Endothelial cell of coronary artery (primary cell): Measurements from ENCODE around the gene TRPT1. TPM values are rescaled to one million over a fixed set of nuclear protein-coding genes. Genes with fewer than 3 reads are reported as not detected.

Source experiments
- total RNA-seq: library from RNA; depleted of rRNA; stranded (reverse); fragments of >200 nt; gene quantifications from 2 replicates; pipeline ENCODE4 v1.2.3, GENCODE V29; 2014

The TRPT1 gene, protein sequence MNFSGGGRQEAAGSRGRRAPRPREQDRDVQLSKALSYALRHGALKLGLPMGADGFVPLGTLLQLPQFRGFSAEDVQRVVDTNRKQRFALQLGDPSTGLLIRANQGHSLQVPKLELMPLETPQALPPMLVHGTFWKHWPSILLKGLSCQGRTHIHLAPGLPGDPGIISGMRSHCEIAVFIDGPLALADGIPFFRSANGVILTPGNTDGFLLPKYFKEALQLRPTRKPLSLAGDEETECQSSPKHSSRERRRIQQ
- total RNA-seq, result 20.5 and 28.8 TPM in 2 replicates

DNA sequence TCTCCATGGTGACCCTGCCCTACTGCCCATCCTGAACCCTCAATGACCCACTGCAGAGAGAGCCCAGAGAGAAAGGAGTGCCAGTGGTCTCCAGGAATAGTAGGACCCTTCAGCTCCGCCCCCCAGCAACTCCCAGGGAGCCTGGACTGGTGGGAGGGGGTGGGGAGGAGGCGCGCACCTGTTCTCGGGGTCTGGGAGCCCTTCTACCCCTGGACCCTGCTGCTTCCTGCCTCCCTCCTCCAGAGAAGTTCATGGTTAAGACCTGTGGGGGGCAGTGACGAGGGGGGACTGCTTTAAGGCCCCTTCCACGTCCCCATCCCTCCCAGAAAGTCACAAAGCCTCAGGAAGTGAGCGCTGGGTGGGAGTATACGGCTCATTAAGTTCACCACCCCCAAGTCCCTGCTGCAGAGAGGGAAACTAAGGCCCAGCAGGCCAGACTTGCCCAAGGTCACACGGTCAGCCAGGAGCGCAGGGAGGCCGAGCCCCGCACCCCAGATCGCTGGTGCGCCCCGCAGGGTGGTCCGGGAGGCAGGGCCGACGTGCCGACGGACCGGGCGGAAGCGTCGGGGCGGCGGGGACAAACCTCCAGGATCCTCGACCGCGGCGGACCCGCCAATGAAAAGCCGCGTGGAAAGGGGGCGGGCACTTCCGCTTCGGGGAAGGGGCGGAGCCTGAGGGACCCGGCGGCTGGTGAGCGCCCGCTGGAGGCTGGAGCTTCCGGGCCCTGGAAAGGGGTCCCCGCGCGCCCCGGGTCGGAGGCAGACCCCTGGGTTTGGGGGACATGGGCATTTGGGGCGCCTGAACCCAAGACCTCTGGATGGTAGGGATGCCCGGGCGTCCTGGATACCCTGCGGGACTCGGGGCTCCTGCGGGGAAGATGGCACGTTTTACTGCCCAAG lies at the start of gene TRPT1, which contains the start of gene NUDT22:
Gene TRPT1, minus strand, starts transcription at position 579 of the 899 bp plus-strand sequence. Its CDS starts 326 bp downstream, at position 253.
Gene NUDT22, plus strand, starts transcription at position 667 of the 899 bp plus-strand sequence. CDS start 379 bp downstream, outside the sequence.

DNA sequence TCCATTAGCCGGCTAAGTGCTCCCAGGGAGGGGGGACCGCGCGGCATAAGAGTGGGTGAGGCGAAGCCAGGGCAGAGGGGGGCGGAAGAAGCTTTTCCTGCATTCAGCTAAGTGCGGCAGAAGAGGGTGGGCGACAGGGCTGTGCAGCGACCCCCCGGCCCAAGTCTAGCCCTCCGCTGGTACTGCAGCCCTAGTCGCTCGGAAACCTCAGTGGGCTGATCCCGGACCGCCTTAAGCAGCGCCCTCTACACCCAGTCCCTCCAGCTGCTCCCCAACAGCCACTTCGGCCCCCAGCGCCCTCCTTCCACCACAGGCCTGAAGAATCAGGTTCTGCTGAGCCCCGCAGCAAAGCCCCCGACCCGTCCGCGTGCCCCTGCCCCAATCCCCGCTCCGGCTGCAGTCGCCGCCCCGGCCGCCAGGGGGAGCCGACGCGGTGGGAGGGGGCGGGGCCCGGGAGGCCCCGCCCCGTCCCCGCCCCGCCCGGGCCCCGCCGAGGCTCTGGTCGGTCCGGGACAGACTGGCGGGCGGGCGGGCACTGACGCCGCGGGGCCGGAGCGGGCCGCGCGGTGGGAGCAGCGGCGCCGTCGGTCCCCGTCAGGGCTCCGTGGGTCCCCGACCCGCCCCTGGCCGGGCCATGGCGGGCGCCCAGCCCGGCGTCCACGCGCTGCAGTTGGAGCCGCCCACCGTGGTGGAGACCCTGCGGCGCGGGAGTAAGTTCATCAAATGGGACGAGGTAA lies 25.2 kb upstream of the TRPT1 start, which contains the start of gene PLCB3:
Gene PLCB3, plus strand, starts transcription at position 515 of the 737 bp plus-strand sequence. Its CDS starts 120 bp downstream, at position 635.

DNA sequence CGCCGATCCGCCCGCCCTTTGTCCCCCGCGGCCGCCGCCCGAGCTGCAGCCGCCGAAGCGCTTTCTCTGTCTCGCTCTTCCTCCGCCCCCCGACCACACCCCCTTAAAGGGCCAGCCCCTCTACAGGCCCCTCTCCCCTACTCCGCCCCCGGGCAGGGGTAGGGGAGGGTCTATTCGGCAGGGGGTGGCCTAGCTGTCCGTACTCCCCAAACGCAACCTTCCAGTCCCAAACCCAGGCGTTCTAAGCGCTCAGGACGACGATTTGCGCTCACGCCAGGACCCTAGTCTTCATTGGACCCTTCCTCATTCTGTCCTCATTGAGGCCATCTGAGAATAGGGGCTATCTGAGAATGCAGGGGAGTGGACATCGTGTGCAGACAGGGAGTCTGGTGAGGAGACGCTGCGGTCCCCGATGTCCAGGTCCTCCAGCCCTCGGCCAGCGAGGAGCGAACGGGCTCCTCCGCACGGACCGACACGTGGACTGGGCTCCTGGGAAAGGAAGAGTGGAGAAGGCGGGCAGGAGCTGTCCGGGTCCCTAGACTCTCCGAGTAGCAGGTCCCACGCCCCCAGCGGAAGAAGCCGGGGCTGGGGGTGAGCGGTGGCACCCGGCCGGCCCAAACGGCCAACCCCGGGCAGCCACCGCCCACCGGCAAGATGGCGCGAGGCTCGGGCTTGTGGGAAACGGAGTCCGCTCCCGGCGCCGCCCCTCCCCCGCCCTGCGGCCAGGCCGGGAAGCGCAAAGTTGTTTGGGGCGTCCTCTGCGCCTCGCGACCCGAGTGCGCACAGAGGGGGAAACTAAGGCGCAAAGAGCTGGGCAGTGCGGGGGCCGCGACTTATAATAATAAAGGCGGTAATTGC lies 21.1 kb upstream of the TRPT1 start, which contains the start of gene PPP1R14B:
Gene PPP1R14B, minus strand, starts transcription at position 73 of the 858 bp plus-strand sequence. CDS start 270 bp downstream, outside the sequence.

DNA sequence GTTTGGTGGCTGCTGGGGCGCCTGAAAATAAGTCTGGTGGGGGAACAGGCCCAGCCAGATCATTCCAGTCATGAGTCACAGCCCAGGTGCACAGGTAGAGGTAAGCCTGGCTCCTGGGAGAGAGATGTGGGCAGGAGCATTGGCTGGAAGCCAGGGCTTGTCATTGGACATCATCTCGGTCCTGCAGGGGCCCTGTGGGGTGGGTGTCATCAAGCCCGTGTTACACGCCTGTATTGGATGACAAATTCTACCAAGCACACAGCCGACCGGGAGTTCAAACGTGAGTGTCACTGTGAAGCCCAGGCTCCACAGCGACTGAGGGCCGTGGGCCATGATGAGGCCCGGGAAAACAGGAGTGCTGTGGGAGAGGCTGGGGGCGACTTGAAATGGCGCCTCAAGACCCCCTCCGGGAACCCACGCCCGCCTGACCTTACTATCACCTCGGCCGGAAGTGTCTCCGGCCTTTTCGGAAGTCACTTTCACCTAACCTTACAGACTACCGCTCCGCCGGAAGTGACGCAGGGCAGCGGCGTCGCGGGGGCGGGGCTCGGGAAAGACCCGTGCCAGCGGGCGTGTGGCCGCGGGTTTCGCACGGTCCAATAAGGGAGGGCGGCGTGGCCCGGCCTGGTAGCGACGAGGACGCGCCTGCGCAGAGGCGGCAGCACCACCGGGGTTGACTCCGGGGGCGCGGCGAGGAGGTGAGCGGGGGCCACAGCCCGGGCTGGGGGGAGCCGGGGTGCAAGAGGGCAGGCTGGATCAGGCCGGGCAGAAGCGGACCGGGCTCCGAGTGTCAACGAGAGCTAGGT lies 14.7 kb upstream of the TRPT1 start, which contains the start of gene FKBP2:
Gene FKBP2, plus strand, starts transcription at position 661 of the 806 bp plus-strand sequence. CDS start 1,293 bp downstream, outside the sequence.

DNA sequence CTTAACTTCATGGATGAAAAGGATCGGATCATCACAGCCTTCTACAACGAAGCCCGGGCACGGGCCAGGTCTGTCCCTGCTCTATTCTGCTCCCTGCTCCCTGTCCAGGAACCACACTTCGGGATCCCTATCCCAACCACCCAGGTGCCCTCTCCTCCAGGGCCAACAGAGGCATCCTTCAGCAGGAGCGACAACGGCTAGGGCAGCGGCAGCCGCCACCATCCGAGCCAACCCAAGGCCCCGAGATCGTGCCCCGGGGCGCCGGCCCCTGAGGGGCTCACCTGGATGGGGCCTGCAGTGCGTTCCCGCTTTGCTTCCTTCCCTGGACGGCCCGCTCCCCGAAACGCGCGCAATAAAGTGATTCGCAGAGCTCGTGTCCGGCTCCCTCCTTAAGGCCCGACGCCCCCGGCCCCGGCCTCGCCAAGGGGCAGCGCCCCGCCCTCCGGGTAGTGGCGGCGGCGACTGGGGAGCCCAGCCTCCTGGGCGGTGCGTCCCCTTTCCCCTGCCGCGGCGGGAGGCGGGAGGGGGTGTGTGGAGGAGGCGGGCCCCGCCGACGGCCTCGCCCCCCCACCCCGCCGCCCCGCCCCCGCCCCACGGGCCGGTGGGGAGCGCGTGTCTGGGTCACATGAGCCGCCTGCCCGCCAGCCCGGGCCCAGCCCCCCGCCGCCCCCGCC lies 8.1 kb upstream of the TRPT1 start, which contains the start of gene VEGFB:
Gene VEGFB, plus strand, starts transcription at position 672 of the 674 bp plus-strand sequence. CDS start 250 bp downstream, outside the sequence.

DNA sequence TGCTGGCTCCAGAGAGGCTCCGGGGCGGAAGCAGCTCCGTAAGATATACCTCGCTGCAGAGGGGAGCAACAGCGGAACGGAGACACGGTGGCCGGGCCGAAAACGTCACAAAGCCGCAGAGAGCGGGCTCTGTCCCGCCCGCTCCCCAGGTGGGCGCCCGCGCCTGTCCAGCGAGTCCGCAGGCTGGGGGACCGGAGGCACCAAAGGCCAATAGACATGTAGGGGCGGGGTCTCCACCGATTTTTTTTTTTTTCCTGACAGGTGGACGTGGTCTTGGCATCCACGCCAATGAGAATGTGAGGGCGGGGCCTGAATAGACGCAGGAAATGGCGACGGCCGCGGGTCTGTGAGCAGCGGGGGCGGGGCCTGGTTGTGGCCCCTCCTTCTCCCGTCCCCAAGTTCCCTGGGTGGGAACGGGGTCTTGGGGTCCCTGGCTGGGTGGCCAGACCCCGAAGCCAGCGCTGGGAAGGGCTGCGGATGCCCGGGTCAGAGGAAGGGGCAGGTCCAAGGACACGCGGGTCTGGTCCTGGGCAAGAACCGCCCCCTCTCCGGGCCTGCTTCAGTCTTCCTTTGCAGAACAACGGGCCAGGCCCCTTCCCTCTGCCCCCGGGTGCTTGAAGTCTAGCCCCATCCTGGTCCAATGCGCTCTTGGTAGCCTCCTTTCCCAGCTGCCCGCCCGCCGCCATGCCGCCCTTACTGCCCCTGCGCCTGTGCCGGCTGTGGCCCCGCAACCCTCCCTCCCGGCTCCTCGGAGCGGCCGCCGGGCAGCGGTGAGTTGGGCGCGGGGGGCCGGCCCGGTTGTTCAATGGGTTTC lies 4.4 kb upstream of the TRPT1 start, which contains the start of gene DNAJC4:
Gene DNAJC4, plus strand, starts transcription at position 378 of the 814 bp plus-strand sequence. Its CDS starts 307 bp downstream, at position 685.

DNA sequence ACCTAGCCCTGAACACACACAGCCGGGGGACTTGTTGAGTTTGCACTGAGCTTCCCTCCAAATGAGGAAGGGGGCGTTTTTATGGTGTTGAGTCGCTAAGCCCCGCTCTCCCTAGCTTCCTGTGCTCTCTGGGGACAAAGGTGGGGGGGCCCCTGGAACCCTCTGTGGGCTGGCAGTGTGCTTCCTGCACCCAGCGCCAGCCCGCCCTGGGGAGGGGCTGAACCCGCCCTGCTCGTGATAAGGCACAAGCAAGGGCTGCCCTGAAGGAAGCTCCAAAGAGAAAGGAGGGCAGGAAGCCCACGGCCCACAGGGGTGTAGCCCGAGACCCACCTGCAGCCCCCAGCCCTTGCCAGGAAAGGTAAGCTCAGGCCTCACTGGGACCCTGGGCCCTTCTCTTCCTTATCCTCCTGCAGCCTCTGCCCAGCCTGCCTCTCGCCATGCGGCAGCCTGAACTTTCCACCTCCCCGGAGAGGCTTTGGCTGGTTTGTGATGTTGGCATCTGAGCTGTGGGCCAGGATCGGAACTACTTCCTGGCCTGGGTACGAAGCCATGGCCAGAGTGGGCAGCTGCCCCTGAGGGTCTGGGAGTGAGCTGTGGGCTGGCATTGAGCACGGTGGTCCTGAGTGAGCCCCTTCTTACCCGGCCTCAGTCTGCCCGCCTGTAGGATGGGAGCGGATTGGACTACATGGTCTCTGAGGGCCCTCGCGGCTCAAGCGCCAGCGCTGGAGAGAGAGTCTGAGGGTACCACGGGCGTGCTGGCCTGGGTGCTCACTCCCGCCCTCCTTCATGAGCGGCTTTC lies 19.3 kb downstream of the TRPT1 start, which contains the start of gene FERMT3:
Gene FERMT3, plus strand, starts transcription at position 265 of the 799 bp plus-strand sequence. CDS start 644 bp downstream, outside the sequence.

DNA sequence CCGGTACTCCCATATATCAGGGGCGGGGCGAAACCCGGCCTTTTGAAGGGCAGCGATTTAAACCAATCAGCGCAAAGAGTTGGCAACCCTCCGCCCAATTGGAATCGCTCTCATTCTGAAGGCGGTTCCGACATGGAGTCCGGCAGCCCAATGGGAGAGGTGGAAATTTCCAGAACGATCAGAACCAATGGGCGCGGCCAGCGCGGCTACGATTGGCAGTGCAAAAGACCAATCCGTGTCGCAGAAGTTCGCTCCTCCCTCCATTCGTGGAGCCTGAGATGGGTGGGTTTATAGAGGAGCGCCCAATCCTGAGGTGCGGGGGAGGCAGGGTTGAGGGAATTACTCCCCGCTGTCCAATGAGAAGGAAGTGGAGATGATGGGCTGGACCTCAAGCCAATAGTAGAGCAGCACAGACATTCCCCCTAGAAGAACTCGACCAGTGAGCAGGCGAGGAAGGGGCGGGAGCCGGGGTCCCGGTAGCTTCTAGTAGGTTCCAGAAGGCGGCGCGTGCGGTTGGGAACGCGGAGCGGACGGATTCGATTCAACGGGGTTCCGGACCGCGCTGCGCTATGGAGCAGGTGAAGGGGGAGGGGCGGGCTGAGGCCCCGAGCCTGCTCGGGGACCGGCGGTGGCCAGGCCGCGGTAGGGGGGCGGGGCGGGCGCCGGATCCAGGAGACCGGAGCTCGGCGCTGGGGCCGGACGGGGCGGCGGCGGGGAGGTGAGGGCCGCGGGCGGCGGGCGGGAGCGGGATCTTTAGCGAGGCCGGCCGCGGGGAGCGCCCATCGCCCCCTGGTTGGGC lies 40.1 kb downstream of the TRPT1 start, which contains the start of gene STIP1:
Gene STIP1, plus strand, starts transcription at position 479 of the 799 bp plus-strand sequence. Its CDS starts 91 bp downstream, at position 570.

Other genes with a start within 250 kb of the TRPT1 start
- gene OTUB1, start 239.7 kb downstream of the TRPT1 start, total RNA-seq, result 57.6 and 62.0 TPM in 2 replicates
- gene FLRT1, start 190.3 kb downstream of the TRPT1 start, total RNA-seq, result not detected in 2 replicates
- 32.9 and 36.7 TPM in 2 replicates for gene MACROD1, start 60.1 kb downstream of the TRPT1 start, total RNA-seq
- 200 and 221 TPM in 2 replicates for gene STIP1, start 40.0 kb downstream of the TRPT1 start, total RNA-seq
- gene FERMT3, start 19.5 kb downstream of the TRPT1 start, total RNA-seq, result 27.2 and 55.4 TPM in 2 replicates
- gene NUDT22, start 88 bp upstream of the TRPT1 start, total RNA-seq, result 37.2 and 49.1 TPM in 2 replicates
- 10.6 and 15.0 TPM in 2 replicates for gene DNAJC4, start 4.4 kb upstream of the TRPT1 start, total RNA-seq
- gene VEGFB, start 8.4 kb upstream of the TRPT1 start, total RNA-seq, result 10.8 and 18.4 TPM in 2 replicates
- 60.1 and 63.5 TPM in 2 replicates for gene FKBP2, start 14.9 kb upstream of the TRPT1 start, total RNA-seq
- gene PPP1R14B, start 20.8 kb upstream of the TRPT1 start, total RNA-seq, result 285 and 313 TPM in 2 replicates
- gene PLCB3, start 25.3 kb upstream of the TRPT1 start, total RNA-seq, result 65.0 and 68.5 TPM in 2 replicates
- 58.8 and 63.4 TPM in 2 replicates for gene BAD, start 58.5 kb upstream of the TRPT1 start, total RNA-seq
- gene GPR137, start 59.7 kb upstream of the TRPT1 start, total RNA-seq, result 6.7 and 10.8 TPM in 2 replicates
- not detected in 2 replicates for gene KCNK4, start 65.1 kb upstream of the TRPT1 start, total RNA-seq
- 0.27 TPM in 1 of 2 replicates, not detected in the other for gene CATSPERZ, start 74.2 kb upstream of the TRPT1 start, total RNA-seq
- 37.9 and 45.5 TPM in 2 replicates for gene ESRRA, start 79.3 kb upstream of the TRPT1 start, total RNA-seq
- gene TRMT112, start 91.4 kb upstream of the TRPT1 start, total RNA-seq, result 214 and 281 TPM in 2 replicates
- gene PRDX5, start 91.9 kb upstream of the TRPT1 start, total RNA-seq, result 241 and 260 TPM in 2 replicates
- 1.3 and 2.4 TPM in 2 replicates for gene CCDC88B, start 114.0 kb upstream of the TRPT1 start, total RNA-seq
- gene RPS6KA4, start 133.0 kb upstream of the TRPT1 start, total RNA-seq, result 40.9 and 46.9 TPM in 2 replicates